Measurements from ENCODE around the gene C4B. TPM values are rescaled to one million over a fixed set of nuclear protein-coding genes. Genes with fewer than 3 reads are reported as not detected.
"Not testable (repeated sequence)": the region's sequence is repeated elsewhere in the genome, so short reads cannot be mapped to it uniquely, and the experiment has no call there.

The C4B gene
- total RNA-seq, 1 experiment from 2014 or later, result 8.8 TPM

GRCh38 chr6:32042276-32042675 is 27.7 kb downstream of the C4B start:
- H3K27ac ChIP-seq (ENCODE audit: low read length); H3K36me3 ChIP-seq (ENCODE audit: control insufficient read depth, insufficient read depth, low read length); intact Hi-C loops (cut with micrococcal nuclease; ENCODE audit: unreplicated experiment); CTCF ChIA-PET; H3K9me3 ChIP-seq (ENCODE audit: control insufficient read depth, insufficient read depth, low read depth, low read length); H3K27me3 ChIP-seq (ENCODE audit: control insufficient read depth, insufficient read depth, low read length); ATAC-seq; H3K4me1 ChIP-seq (ENCODE audit: control insufficient read depth, insufficient read depth, low read length); BruUV-seq (replicated peaks); H3K4me3 ChIP-seq (ENCODE audit: low read depth in 2 of 2, low read length in 2 of 2); in situ Hi-C loops (cut with HindIII; ENCODE audit: low pct_unique_long_range_greater_than_20kb, low sequenced_read_pairs); POLR2A ChIA-PET; DNase-seq (ENCODE audit: low read depth, low spot score): not testable (repeated sequence)

GRCh38 chr6:32043589-32044380 is 29.2 kb downstream of the C4B start:
- H3K9me3 ChIP-seq (ENCODE audit: control insufficient read depth, insufficient read depth, low read depth, low read length); H3K27me3 ChIP-seq (ENCODE audit: control insufficient read depth, insufficient read depth, low read length); ATAC-seq; DNase-seq (ENCODE audit: low read depth, low spot score); POLR2A ChIA-PET; H3K36me3 ChIP-seq (ENCODE audit: control insufficient read depth, insufficient read depth, low read length); CTCF ChIA-PET; BruUV-seq (replicated peaks); in situ Hi-C loops (cut with HindIII; ENCODE audit: low pct_unique_long_range_greater_than_20kb, low sequenced_read_pairs); H3K4me1 ChIP-seq (ENCODE audit: control insufficient read depth, insufficient read depth, low read length); H3K4me3 ChIP-seq (ENCODE audit: low read depth in 2 of 2, low read length in 2 of 2); intact Hi-C loops (cut with micrococcal nuclease; ENCODE audit: unreplicated experiment); H3K27ac ChIP-seq (ENCODE audit: low read length): not testable (repeated sequence)

- H3K4me3 ChIP-seq (ENCODE audit: low read depth in 2 of 2, low read length in 2 of 2); POLR2A ChIA-PET; in situ Hi-C loops (cut with HindIII; ENCODE audit: low pct_unique_long_range_greater_than_20kb, low sequenced_read_pairs); ATAC-seq; CTCF ChIA-PET; intact Hi-C loops (cut with micrococcal nuclease; ENCODE audit: unreplicated experiment); H3K36me3 ChIP-seq (ENCODE audit: control insufficient read depth, insufficient read depth, low read length); H3K9me3 ChIP-seq (ENCODE audit: control insufficient read depth, insufficient read depth, low read depth, low read length); DNase-seq (ENCODE audit: low read depth, low spot score); BruUV-seq (replicated peaks); H3K27ac ChIP-seq (ENCODE audit: low read length); H3K4me1 ChIP-seq (ENCODE audit: control insufficient read depth, insufficient read depth, low read length); H3K27me3 ChIP-seq (ENCODE audit: control insufficient read depth, insufficient read depth, low read length): not testable (repeated sequence)
Measured at GRCh38 chr6:32044916-32045315, 30.3 kb downstream of the C4B start.

GRCh38 chr6:32045811-32046449 is 31.3 kb downstream of the C4B start:
- CTCF ChIA-PET, result no interaction called here
- intact Hi-C loops (cut with micrococcal nuclease; ENCODE audit: unreplicated experiment), result no loop called here
- POLR2A ChIA-PET, result interaction anchor here (0.6 kb wide), 1 partner anchor 151 kb away, joined by 4 read pairs; no protein-coding TSS in a partner anchor
- no peak for DNase-seq (ENCODE audit: low read depth, low spot score)
- H3K4me3 ChIP-seq (ENCODE audit: low read depth in 2 of 2, low read length in 2 of 2), result no peak overlapping the region
- ATAC-seq, result no peak
- in situ Hi-C loops (cut with HindIII; ENCODE audit: low pct_unique_long_range_greater_than_20kb, low sequenced_read_pairs), result no loop called here
- no peaks in the 10 kb centered on the region for H3K36me3 ChIP-seq (ENCODE audit: control insufficient read depth, insufficient read depth, low read length)
- no peaks in the 10 kb centered on the region for H3K4me1 ChIP-seq (ENCODE audit: control insufficient read depth, insufficient read depth, low read length)
- no peak overlapping the region for H3K27ac ChIP-seq (ENCODE audit: low read length)
- TF ChIP-seq REST (IDR thresholded peaks at IDR 0.05; ENCODE audit: insufficient read depth in 1 of 2, low read depth in 2 of 2, low read length in 1 of 2) (no peak), POLR2AphosphoS5 (IDR thresholded peaks at IDR 0.05; ENCODE audit: low read depth, low read length) (no peak), TCF7L2 (IDR thresholded peaks at IDR 0.05; ENCODE audit: low read depth, low read length) (no peak), CTCF (IDR thresholded peaks at IDR 0.05) (no peak), SIN3A (IDR thresholded peaks at IDR 0.05; ENCODE audit: borderline replicate concordance, insufficient read depth, low read depth, low read length) (no peak)
- H3K9me3 ChIP-seq (ENCODE audit: control insufficient read depth, insufficient read depth, low read depth, low read length), result no peaks in the 10 kb centered on the region
- no peaks in the 10 kb centered on the region for H3K27me3 ChIP-seq (ENCODE audit: control insufficient read depth, insufficient read depth, low read length)
- no TSS peak for BruUV-seq (replicated peaks)
